ENCODE data around the gene DDX51. TPM values are rescaled to one million over a fixed set of nuclear protein-coding genes. Genes with fewer than 3 reads are reported as not detected.

The DDX51 gene
- total and polyA plus RNA-seq, 2 experiments from 2014 or later = 12.4 to 18.3 TPM

DNA sequence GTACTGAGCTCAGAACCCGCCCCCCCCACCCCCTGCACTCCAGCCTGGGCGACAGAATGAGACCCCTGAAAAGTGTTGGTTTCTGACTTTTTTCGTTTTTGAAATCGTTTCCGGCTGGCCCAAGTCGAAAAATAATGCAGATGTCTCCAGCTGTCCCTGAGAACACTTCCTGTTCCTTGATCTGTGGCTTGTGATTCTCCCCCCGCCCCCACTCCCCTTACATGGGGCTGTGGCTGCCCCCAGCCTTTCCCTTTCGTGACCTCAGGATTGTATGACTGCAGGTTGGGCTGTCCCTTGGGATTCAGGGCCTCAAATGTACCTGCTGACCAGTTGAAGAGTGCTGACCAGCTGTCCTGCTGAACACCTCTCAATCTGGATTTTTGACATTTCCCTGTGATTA is 34.2 kb upstream of the DDX51 start:
- Histone ChIP-seq H3K36me3 (ENCODE audit: insufficient read depth) (no peaks in the 10 kb centered on the region), H3K27ac (ENCODE audit: low read depth) (no peak overlapping the region), H3K9me2 (ENCODE audit: insufficient read depth) (no peaks in the 10 kb centered on the region), H4K20me1 (replicated peaks; ENCODE audit: insufficient read depth) (no peaks in the 10 kb centered on the region; the same call in 1 of the 2 replicates), H3K27me3 (ENCODE audit: insufficient read depth) (peaks cover 7% of the 10 kb centered on the region; the same call in 1 of the 2 replicates), H3F3A (replicated peaks; ENCODE audit: low read depth) (no peaks in the 10 kb centered on the region), H3K4me1 (ENCODE audit: insufficient read depth) (no peaks in the 10 kb centered on the region), H2AFZ (no peak overlapping the region), H3K4me2 (no peak overlapping the region), H3K79me2 (replicated peaks; ENCODE audit: insufficient read depth) (no peaks in the 10 kb centered on the region), H3K4me3 (no peak overlapping the region)
- no peak for ATAC-seq
- H3K27me3 Mint-ChIP-seq (ENCODE audit: insufficient read depth, low read depth, poor library complexity) = peaks cover 27% of the 10 kb centered on the region
- H3K9me3 Mint-ChIP-seq = peaks cover 4% of the 10 kb centered on the region; the same call in 2 of the 3 replicates
- no peak overlapping the region for H3K27ac Mint-ChIP-seq
- peaks cover 6% of the 10 kb centered on the region; the same call in 2 of the 3 replicates for H3K4me1 Mint-ChIP-seq
- DNase-seq (ENCODE audit: low spot score) = no peak
- H3K36me3 Mint-ChIP-seq (ENCODE audit: low read depth) = no peaks in the 10 kb centered on the region
- no peak for TF ChIP-seq ZNF331 (CRISPR knock-in tag; IDR thresholded peaks at IDR 0.05; ENCODE audit: low read depth)
- TF ChIP-seq POLR2AphosphoS5 (IDR thresholded peaks at IDR 0.05; ENCODE audit: low read depth) = no peak
- no peak for TF ChIP-seq ZNF114 (CRISPR knock-in tag; IDR thresholded peaks at IDR 0.05)
- TF ChIP-seq NANOG (IDR thresholded peaks at IDR 0.05; ENCODE audit: borderline replicate concordance) = no peak
- TF ChIP-seq CREB1 (CRISPR knock-in tag; IDR thresholded peaks at IDR 0.05; ENCODE audit: low read depth) = no peak
- TF ChIP-seq, protein P1, sequence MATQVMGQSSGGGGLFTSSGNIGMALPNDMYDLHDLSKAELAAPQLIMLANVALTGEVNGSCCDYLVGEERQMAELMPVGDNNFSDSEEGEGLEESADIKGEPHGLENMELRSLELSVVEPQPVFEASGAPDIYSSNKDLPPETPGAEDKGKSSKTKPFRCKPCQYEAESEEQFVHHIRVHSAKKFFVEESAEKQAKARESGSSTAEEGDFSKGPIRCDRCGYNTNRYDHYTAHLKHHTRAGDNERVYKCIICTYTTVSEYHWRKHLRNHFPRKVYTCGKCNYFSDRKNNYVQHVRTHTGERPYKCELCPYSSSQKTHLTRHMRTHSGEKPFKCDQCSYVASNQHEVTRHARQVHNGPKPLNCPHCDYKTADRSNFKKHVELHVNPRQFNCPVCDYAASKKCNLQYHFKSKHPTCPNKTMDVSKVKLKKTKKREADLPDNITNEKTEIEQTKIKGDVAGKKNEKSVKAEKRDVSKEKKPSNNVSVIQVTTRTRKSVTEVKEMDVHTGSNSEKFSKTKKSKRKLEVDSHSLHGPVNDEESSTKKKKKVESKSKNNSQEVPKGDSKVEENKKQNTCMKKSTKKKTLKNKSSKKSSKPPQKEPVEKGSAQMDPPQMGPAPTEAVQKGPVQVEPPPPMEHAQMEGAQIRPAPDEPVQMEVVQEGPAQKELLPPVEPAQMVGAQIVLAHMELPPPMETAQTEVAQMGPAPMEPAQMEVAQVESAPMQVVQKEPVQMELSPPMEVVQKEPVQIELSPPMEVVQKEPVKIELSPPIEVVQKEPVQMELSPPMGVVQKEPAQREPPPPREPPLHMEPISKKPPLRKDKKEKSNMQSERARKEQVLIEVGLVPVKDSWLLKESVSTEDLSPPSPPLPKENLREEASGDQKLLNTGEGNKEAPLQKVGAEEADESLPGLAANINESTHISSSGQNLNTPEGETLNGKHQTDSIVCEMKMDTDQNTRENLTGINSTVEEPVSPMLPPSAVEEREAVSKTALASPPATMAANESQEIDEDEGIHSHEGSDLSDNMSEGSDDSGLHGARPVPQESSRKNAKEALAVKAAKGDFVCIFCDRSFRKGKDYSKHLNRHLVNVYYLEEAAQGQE (IDR thresholded peaks at IDR 0.05; ENCODE audit: unreplicated experiment) = no peak
- TF ChIP-seq EZH2phosphoT487 (IDR thresholded peaks at IDR 0.05; ENCODE audit: unreplicated experiment) = no peak
- no peak for TF ChIP-seq EZH2 (IDR thresholded peaks at IDR 0.05; ENCODE audit: low read depth, unreplicated experiment)
- TF ChIP-seq, protein P2, sequence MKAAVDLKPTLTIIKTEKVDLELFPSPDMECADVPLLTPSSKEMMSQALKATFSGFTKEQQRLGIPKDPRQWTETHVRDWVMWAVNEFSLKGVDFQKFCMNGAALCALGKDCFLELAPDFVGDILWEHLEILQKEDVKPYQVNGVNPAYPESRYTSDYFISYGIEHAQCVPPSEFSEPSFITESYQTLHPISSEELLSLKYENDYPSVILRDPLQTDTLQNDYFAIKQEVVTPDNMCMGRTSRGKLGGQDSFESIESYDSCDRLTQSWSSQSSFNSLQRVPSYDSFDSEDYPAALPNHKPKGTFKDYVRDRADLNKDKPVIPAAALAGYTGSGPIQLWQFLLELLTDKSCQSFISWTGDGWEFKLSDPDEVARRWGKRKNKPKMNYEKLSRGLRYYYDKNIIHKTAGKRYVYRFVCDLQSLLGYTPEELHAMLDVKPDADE (IDR thresholded peaks at IDR 0.05) = no peak
- no peak for TF ChIP-seq JUNB (IDR thresholded peaks at IDR 0.05; ENCODE audit: unreplicated experiment)
- TF ChIP-seq, protein P3, sequence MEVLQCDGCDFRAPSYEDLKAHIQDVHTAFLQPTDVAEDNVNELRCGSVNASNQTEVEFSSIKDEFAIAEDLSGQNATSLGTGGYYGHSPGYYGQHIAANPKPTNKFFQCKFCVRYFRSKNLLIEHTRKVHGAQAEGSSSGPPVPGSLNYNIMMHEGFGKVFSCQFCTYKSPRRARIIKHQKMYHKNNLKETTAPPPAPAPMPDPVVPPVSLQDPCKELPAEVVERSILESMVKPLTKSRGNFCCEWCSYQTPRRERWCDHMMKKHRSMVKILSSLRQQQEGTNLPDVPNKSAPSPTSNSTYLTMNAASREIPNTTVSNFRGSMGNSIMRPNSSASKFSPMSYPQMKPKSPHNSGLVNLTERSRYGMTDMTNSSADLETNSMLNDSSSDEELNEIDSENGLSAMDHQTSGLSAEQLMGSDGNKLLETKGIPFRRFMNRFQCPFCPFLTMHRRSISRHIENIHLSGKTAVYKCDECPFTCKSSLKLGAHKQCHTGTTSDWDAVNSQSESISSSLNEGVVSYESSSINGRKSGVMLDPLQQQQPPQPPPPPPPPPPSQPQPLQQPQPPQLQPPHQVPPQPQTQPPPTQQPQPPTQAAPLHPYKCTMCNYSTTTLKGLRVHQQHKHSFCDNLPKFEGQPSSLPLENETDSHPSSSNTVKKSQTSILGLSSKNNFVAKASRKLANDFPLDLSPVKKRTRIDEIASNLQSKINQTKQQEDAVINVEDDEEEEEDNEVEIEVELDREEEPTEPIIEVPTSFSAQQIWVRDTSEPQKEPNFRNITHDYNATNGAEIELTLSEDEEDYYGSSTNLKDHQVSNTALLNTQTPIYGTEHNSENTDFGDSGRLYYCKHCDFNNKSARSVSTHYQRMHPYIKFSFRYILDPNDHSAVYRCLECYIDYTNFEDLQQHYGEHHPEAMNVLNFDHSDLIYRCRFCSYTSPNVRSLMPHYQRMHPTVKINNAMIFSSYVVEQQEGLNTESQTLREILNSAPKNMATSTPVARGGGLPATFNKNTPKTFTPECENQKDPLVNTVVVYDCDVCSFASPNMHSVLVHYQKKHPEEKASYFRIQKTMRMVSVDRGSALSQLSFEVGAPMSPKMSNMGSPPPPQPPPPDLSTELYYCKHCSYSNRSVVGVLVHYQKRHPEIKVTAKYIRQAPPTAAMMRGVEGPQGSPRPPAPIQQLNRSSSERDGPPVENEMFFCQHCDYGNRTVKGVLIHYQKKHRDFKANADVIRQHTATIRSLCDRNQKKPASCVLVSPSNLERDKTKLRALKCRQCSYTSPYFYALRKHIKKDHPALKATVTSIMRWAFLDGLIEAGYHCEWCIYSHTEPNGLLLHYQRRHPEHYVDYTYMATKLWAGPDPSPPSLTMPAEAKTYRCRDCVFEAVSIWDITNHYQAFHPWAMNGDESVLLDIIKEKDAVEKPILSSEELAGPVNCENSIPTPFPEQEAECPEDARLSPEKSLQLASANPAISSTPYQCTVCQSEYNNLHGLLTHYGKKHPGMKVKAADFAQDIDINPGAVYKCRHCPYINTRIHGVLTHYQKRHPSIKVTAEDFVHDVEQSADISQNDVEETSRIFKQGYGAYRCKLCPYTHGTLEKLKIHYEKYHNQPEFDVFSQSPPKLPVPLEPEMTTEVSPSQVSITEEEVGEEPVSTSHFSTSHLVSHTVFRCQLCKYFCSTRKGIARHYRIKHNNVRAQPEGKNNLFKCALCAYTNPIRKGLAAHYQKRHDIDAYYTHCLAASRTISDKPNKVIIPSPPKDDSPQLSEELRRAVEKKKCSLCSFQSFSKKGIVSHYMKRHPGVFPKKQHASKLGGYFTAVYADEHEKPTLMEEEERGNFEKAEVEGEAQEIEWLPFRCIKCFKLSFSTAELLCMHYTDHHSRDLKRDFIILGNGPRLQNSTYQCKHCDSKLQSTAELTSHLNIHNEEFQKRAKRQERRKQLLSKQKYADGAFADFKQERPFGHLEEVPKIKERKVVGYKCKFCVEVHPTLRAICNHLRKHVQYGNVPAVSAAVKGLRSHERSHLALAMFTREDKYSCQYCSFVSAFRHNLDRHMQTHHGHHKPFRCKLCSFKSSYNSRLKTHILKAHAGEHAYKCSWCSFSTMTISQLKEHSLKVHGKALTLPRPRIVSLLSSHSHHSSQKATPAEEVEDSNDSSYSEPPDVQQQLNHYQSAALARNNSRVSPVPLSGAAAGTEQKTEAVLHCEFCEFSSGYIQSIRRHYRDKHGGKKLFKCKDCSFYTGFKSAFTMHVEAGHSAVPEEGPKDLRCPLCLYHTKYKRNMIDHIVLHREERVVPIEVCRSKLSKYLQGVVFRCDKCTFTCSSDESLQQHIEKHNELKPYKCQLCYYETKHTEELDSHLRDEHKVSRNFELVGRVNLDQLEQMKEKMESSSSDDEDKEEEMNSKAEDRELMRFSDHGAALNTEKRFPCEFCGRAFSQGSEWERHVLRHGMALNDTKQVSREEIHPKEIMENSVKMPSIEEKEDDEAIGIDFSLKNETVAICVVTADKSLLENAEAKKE (CRISPR knock-in tag; IDR thresholded peaks at IDR 0.05) = no peak
- no peak overlapping the region for H3K4me3 Mint-ChIP-seq

Measured in GM23338 (cell line).